NOMO-1 treated with dmso at 0.1 percent for 144 hours (cell line): ENCODE results near the gene RPS19BP1.
A peak's percentile ranks its signal among the peaks of the same experiment; 100 is the strongest.
"Not testable (repeated sequence)": the region's sequence is repeated elsewhere in the genome, so short reads cannot be mapped to it uniquely, and the experiment has no call there.

ENCODE experiments used
- DNase-seq: peaks from one replicate; lab custom pipeline; 2025; ENCODE audit not compliant: unreplicated experiment; lab: John Stamatoyannopoulos, UW

RPS19BP1 gene

DNA sequence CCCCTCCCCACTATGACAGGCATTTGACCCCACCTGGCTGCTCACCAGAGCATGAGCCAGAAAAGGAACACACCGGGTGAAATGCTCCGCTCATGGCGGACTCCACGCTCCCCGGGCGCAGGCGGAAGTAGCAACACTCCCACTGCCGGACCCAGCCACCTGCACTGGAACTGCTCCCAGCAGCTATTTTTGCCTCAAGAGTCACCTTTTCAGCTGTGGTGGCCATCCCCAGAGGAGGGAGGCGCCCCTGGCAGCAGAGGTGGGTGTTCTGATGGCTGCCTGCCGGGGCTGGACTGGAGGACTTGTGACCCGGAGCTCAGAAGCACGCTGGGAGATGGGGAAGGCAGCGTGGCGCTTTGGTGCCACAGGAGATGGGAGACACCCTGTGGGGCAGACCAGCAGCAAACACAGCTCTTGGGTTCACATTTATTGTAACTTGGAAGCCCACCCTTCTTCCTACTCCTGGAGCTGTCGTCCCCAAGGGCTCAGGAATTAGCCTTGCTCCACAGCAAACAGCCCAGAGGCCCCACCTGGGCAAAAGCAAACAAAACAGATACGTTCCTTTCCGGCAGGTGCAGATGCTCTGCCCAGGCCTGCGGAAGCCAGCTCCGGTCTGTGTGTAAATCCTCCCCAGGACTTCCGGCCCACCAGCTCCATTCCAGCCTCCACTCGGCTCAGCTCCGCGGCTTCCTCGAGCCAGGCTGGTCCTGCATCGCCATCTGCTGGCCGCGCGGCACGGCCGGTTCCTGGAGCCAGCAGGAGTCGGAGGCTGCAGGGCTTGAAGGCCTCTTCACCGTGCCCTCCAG is 3.7 kb downstream of the RPS19BP1 start:
- peak; percentile 82 for DNase-seq

GRCh38 chr22:39528080-39528661 is 4.4 kb downstream of the RPS19BP1 start:
- no peak for DNase-seq

- DNase-seq = no peak
These were observed 5.0 kb downstream of the RPS19BP1 start for GRCh38 chr22:39527481-39527961.

- DNase-seq = peak; percentile 25
These were observed 5.8 kb downstream of the RPS19BP1 start for GRCh38 chr22:39526736-39527171.

- no peak for DNase-seq
These were observed 6.9 kb downstream of the RPS19BP1 start for GRCh38 chr22:39525658-39525975.

- no peak for DNase-seq
These were observed 7.5 kb downstream of the RPS19BP1 start for GRCh38 chr22:39524753-39525657.

DNA sequence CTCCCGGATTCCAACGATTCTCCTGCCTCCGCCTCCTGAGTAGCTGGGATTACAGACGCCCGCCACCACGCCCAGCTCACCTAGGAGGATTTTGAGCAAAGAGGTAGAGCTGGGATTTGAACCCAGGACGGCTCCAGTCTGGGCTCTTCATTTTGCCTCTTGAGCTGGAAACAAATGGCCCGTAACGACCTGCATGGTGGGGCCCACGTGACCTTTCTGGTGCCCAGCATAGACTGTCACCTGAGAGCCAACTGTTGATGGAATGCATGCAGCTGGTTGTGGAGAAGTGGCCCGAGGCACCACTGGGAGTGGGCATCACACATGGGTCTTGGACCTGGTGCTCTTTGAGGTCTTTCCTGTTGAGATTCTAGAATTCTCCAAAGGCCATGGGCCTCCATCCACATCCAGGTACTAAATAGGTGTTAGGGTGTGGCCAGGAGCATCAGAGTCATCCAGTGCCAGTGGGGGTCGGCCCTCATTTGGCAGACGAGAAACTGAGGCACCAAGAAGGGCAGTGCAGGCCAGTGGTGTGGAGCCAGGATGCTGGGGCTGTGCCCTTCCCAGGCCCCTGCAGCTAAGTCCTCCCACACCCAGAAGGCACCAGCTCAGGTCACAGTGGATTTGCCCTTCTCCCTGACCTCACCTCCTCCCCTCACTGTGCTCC is 8.3 kb downstream of the RPS19BP1 start:
- DNase-seq = no peak

DNA sequence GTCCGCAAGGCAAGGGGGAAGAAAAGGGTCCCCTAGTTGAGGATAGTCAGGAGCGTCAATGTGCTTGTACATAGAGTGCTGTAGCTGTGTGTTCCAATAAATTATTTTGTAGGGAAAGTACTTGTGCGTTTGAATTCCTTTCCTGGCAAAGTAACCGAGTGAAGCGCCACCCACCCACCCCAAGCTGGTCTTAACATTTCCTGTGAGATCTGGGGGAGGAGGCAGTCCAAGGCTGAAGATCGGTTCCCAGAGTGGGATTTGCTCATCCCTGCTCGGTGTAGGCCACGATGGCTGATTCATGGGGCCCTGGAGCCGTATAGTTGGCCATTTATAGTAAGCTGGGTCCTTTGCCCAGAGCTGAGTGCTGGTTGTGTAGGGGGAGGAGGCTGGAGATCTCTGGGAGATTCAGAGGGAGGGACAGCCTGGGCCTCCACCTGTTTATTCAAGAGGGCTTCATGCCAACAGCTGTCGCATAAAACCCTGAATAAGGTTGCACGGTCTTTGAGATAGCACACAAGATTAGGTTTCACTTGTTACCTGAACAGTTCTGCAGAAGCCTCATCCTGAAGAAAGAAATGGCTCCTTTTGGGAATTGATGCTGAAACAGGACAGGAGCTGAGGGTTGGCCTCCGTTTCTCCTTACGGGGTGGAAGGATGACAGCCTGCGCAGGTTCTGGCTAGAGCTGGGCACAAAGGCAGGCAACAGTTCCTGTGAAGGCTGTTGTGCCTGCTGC is 9.8 kb downstream of the RPS19BP1 start:
- no peak for DNase-seq

GRCh38 chr22:39522091-39522490 is 10.5 kb downstream of the RPS19BP1 start:
- not testable (repeated sequence) for DNase-seq

DNA sequence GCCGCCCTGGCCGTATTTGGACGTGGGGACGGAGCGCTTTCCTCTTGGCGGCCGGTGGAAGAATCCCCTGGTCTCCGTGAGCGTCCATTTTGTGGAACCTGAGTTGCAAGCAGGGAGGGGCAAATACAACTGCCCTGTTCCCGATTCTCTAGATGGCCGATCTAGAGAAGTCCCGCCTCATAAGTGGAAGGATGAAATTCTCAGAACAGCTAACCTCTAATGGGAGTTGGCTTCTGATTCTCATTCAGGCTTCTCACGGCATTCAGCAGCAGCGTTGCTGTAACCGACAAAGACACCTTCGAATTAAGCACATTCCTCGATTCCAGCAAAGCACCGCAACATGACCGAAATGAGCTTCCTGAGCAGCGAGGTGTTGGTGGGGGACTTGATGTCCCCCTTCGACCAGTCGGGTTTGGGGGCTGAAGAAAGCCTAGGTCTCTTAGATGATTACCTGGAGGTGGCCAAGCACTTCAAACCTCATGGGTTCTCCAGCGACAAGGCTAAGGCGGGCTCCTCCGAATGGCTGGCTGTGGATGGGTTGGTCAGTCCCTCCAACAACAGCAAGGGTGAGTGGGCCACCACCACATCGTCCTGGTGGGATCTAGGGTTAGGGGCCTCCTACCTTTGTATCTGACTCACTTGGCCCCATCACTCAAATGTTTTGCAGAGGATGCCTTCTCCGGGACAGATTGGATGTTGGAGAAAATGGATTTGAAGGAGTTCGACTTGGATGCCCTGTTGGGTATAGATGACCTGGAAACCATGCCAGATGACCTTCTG is 11.3 kb downstream of the RPS19BP1 start:
- peak; percentile 61 for DNase-seq

GRCh38 chr22:39520226-39521105 is 12.1 kb downstream of the RPS19BP1 start, which contains the start of gene ATF4:
TSS of gene ATF4 (plus strand) at chr22:39520562. CDS start at chr22:39521446, 884 bp downstream.
- no peak for DNase-seq

GRCh38 chr22:39519681-39520225 is 12.8 kb downstream of the RPS19BP1 start:
- peak; percentile 98 for DNase-seq

DNA sequence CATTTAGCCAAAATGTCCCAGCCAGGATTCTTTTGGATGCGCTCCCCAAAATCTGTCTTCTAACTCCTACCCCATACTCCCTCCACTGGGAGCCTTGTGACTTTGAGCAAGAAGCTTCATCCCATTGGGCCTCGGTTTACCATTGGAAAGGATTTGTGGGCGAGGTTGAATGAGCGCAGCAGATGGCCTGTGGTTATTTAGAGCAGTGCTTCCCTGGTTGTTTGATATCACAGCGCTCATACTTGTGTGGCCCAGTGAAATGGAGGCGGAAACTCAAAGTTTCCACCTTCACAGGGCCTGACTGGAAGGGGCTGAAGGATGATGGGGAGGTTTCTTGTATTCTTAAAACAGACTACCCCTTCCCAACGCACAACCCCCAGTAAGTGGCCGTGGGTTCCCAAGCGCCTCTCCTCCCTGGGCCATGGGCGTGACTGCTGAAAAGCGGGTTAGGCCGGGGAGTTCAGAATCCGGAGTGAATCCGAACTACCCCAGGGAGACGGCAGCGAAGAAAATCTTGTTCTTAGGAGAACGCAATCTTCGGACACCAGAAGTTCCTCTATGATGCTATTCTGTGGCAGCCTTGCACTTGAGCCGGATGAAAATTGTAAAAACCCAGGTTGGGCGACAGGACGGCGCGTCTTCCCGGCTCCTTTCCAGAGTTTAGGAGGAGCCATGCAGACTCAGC is 13.4 kb downstream of the RPS19BP1 start:
- DNase-seq = no peak

GRCh38 chr22:39518144-39518786 is 14.3 kb downstream of the RPS19BP1 start:
- DNase-seq = no peak

DNA sequence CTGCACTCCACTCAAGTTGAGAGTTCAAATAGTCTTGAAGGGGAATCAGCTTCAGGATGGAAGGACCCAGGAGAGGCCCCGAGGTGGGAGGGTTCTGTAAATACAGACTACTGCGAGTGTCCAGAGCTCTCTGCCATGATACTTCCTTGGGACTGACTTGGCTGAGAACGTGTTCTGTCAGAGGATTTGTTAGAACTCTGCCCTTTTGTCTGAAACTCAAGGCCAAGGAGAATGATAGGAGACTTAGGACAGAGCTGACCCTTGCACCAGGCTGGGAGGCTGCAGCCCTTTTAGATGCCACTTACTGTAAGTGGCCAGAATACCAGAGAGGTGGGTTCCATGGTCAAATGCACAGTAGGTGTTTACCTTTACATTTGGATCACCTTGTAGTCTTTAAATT is 15.1 kb downstream of the RPS19BP1 start:
- DNase-seq = no peak

GRCh38 chr22:39515266-39516050 is 17.1 kb downstream of the RPS19BP1 start:
- DNase-seq = no peak
